HEK293 (cell line): ENCODE data around the gene SNHG17.

ENCODE experiments used
- GLI2 ChIP-seq: fragments of 450-650 bp; formaldehyde crosslinking; IDR thresholded peaks from 2 replicates; pipeline ENCODE4; 2017; ENCODE audit warnings: missing biosample characterization, missing genetic modification characterization, low read depth, borderline replicate concordance
- KLF1 ChIP-seq: fragments of 450-650 bp; formaldehyde crosslinking; IDR thresholded peaks from 2 replicates; pipeline ENCODE4 v1.5.1; 2016; ENCODE audit warnings: missing biosample characterization, missing genetic modification characterization
- KLF16 ChIP-seq: fragments of 450-650 bp; formaldehyde crosslinking; IDR thresholded peaks from 2 replicates; pipeline ENCODE4 v1.5.1; 2017; ENCODE audit warnings: missing biosample characterization, missing genetic modification characterization
- MYNN ChIP-seq: fragments of 450-650 bp; formaldehyde crosslinking; IDR thresholded peaks from 2 replicates; pipeline ENCODE4 v1.5.1; 2016; ENCODE audit warnings: missing biosample characterization, missing genetic modification characterization, borderline replicate concordance
- PATZ1 ChIP-seq: fragments of 450-650 bp; formaldehyde crosslinking; IDR thresholded peaks from 2 replicates; pipeline ENCODE4 v1.5.1; 2016; ENCODE audit warnings: missing biosample characterization, missing genetic modification characterization
- PRDM4 ChIP-seq: fragments of 450-650 bp; formaldehyde crosslinking; IDR thresholded peaks from 2 replicates; pipeline ENCODE4 v1.5.1; 2017; ENCODE audit warnings: missing biosample characterization, missing genetic modification characterization
- TSHZ1 ChIP-seq: fragments of 450-650 bp; formaldehyde crosslinking; IDR thresholded peaks from 2 replicates; pipeline ENCODE4 v1.5.1; 2016; ENCODE audit warnings: missing biosample characterization, missing genetic modification characterization, borderline replicate concordance
- YY2 ChIP-seq: fragments of 450-650 bp; formaldehyde crosslinking; IDR thresholded peaks from 2 replicates; pipeline ENCODE4 v1.5.1; 2016; ENCODE audit warnings: missing biosample characterization, missing genetic modification characterization
- ZBTB1 ChIP-seq: fragments of 450-650 bp; formaldehyde crosslinking; IDR thresholded peaks from 2 replicates; pipeline ENCODE4 v1.5.1; 2016; ENCODE audit warnings: missing biosample characterization, missing genetic modification characterization
- ZNF138 ChIP-seq: fragments of 450-650 bp; formaldehyde crosslinking; IDR thresholded peaks from 2 replicates; pipeline ENCODE4 v1.5.1; 2016; ENCODE audit warnings: missing biosample characterization, missing genetic modification characterization, borderline replicate concordance
- ZNF16 ChIP-seq: fragments of 450-650 bp; formaldehyde crosslinking; IDR thresholded peaks from 2 replicates; pipeline ENCODE4 v1.5.1; 2016; ENCODE audit warnings: low read depth, missing biosample characterization, missing genetic modification characterization
- ZNF169 ChIP-seq: fragments of 450-650 bp; formaldehyde crosslinking; IDR thresholded peaks from 2 replicates; pipeline ENCODE4 v1.5.1; 2016; ENCODE audit warnings: missing biosample characterization, missing genetic modification characterization
- ZNF223 ChIP-seq: fragments of 450-650 bp; formaldehyde crosslinking; IDR thresholded peaks from 2 replicates; pipeline ENCODE4 v1.5.1; 2016; ENCODE audit warnings: missing biosample characterization, missing genetic modification characterization
- ZNF248 ChIP-seq: fragments of 450-650 bp; formaldehyde crosslinking; IDR thresholded peaks from 2 replicates; pipeline ENCODE4 v1.5.1; 2017; ENCODE audit warnings: missing biosample characterization, missing genetic modification characterization
- ZNF335 ChIP-seq: fragments of 450-650 bp; formaldehyde crosslinking; conservative IDR thresholded peaks from 2 replicates; pipeline ENCODE4 v1.5.1; 2016; ENCODE audit warnings: missing biosample characterization, missing genetic modification characterization
- ZNF530 ChIP-seq: fragments of 450-650 bp; formaldehyde crosslinking; IDR thresholded peaks from 2 replicates; pipeline ENCODE4 v1.5.1; 2016; ENCODE audit warnings: low read depth, missing biosample characterization, missing genetic modification characterization
- ZNF561 ChIP-seq: fragments of 450-650 bp; IDR thresholded peaks from 2 replicates; pipeline ENCODE4 v1.5.1; 2018; ENCODE audit warnings: missing biosample characterization, missing genetic modification characterization, borderline replicate concordance
- ZNF621 ChIP-seq: fragments of 450-650 bp; formaldehyde crosslinking; IDR thresholded peaks from 2 replicates; pipeline ENCODE4 v1.5.1; 2017; ENCODE audit warnings: missing biosample characterization, missing genetic modification characterization
- ZNF629 ChIP-seq: fragments of 450-650 bp; formaldehyde crosslinking; IDR thresholded peaks from 2 replicates; pipeline ENCODE4 v1.5.1; 2017; ENCODE audit warnings: missing biosample characterization, missing genetic modification characterization
- ZSCAN16 ChIP-seq: fragments of 450-650 bp; formaldehyde crosslinking; IDR thresholded peaks from 2 replicates; pipeline ENCODE4 v1.5.1; 2016; ENCODE audit warnings: missing biosample characterization, missing genetic modification characterization
- ZXDB ChIP-seq: fragments of 450-650 bp; formaldehyde crosslinking; IDR thresholded peaks from 2 replicates; pipeline ENCODE4 v1.5.1; 2016; ENCODE audit warnings: missing biosample characterization, missing genetic modification characterization
- TF ChIP-seq, protein P1 (sequence below): fragments of 450-650 bp; formaldehyde crosslinking; IDR thresholded peaks from 2 replicates; pipeline ENCODE4 v1.5.1; 2016; ENCODE audit warnings: missing biosample characterization, missing genetic modification characterization
- TF ChIP-seq, protein P2 (sequence below): fragments of 450-650 bp; formaldehyde crosslinking; IDR thresholded peaks from 2 replicates; pipeline ENCODE4 v1.5.1; 2016; ENCODE audit warnings: missing biosample characterization, missing genetic modification characterization, borderline replicate concordance
- TF ChIP-seq, protein P3 (sequence below): fragments of 450-650 bp; formaldehyde crosslinking; IDR thresholded peaks from 2 replicates; pipeline ENCODE4 v1.5.1; 2016; ENCODE audit warnings: missing biosample characterization, missing genetic modification characterization

The SNHG17 gene

GRCh38 chr20:38446441-38447209 lies 11.5 kb upstream of the SNHG17 start (continued):
- peak; percentile 67; the same call in 1 of the 2 replicates for TF ChIP-seq TSHZ1 (tag by site-specific recombination)
- no peak for TF ChIP-seq ZNF138
- TF ChIP-seq, protein P1, sequence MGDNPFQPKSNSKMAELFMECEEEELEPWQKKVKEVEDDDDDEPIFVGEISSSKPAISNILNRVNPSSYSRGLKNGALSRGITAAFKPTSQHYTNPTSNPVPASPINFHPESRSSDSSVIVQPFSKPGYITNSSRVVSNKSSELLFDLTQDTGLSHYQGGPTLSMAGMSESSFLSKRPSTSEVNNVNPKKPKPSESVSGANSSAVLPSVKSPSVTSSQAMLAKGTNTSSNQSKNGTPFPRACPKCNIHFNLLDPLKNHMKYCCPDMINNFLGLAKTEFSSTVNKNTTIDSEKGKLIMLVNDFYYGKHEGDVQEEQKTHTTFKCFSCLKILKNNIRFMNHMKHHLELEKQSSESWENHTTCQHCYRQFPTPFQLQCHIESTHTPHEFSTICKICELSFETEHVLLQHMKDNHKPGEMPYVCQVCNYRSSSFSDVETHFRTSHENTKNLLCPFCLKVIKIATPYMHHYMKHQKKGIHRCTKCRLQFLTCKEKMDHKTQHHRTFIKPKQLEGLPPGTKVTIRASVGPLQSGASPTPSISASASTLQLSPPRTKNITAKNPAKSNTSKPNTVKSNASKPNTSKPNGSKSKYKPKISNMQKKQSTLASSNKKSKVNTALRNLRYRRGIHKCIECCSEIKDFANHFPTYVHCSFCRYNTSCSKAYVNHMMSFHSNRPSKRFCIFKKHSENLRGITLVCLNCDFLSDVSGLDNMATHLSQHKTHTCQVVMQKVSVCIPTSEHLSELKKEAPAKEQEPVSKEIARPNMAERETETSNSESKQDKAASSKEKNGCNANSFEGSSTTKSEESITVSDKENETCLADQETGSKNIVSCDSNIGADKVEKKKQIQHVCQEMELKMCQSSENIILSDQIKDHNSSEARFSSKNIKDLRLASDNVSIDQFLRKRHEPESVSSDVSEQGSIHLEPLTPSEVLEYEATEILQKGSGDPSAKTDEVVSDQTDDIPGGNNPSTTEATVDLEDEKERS (tag by site-specific recombination), result 0 out of 2 replicates have a peak, but pooled peaks have one; percentile 27
- no peak for TF ChIP-seq ZNF16 (tag by site-specific recombination)
- TF ChIP-seq ZNF169 (tag by site-specific recombination), result no peak
- TF ChIP-seq GLI2 (tag by site-specific recombination), result no peak; the same call in 1 of the 2 replicates
- peak; percentile 86 for TF ChIP-seq KLF1
- TF ChIP-seq ZXDB (tag by site-specific recombination), result peak; percentile 98
- TF ChIP-seq ZNF248, result no peak
- TF ChIP-seq, protein P2, sequence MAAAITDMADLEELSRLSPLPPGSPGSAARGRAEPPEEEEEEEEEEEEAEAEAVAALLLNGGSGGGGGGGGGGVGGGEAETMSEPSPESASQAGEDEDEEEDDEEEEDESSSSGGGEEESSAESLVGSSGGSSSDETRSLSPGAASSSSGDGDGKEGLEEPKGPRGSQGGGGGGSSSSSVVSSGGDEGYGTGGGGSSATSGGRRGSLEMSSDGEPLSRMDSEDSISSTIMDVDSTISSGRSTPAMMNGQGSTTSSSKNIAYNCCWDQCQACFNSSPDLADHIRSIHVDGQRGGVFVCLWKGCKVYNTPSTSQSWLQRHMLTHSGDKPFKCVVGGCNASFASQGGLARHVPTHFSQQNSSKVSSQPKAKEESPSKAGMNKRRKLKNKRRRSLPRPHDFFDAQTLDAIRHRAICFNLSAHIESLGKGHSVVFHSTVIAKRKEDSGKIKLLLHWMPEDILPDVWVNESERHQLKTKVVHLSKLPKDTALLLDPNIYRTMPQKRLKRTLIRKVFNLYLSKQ, result no peak
- TF ChIP-seq MYNN (tag by site-specific recombination), result no peak
- TF ChIP-seq, protein P3, sequence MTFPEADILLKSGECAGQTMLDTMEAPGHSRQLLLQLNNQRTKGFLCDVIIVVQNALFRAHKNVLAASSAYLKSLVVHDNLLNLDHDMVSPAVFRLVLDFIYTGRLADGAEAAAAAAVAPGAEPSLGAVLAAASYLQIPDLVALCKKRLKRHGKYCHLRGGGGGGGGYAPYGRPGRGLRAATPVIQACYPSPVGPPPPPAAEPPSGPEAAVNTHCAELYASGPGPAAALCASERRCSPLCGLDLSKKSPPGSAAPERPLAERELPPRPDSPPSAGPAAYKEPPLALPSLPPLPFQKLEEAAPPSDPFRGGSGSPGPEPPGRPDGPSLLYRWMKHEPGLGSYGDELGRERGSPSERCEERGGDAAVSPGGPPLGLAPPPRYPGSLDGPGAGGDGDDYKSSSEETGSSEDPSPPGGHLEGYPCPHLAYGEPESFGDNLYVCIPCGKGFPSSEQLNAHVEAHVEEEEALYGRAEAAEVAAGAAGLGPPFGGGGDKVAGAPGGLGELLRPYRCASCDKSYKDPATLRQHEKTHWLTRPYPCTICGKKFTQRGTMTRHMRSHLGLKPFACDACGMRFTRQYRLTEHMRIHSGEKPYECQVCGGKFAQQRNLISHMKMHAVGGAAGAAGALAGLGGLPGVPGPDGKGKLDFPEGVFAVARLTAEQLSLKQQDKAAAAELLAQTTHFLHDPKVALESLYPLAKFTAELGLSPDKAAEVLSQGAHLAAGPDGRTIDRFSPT, result peak; percentile 63; the same call in 1 of the 2 replicates
- no peak for TF ChIP-seq ZNF530
- TF ChIP-seq ZSCAN16 (tag by site-specific recombination), result no peak
- no peak for TF ChIP-seq ZNF223
- TF ChIP-seq PATZ1 (tag by site-specific recombination), result peak; percentile 92
- peak; percentile 98 for TF ChIP-seq ZNF561 (tag by site-specific recombination)
- no peak for TF ChIP-seq ZNF621
- peak; percentile 78 for TF ChIP-seq ZNF335
- TF ChIP-seq PRDM4 (tag by site-specific recombination), result peak; percentile 52
- peak; percentile 10; the same call in 1 of the 2 replicates for TF ChIP-seq ZBTB1 (tag by site-specific recombination)
- peak; percentile 78 for TF ChIP-seq YY2 (tag by site-specific recombination)
- peak; percentile 84 for TF ChIP-seq ZNF629 (tag by site-specific recombination)
- TF ChIP-seq KLF16 (tag by site-specific recombination), result peak; percentile 100
